Keratinocyte (primary cell): ENCODE results near the gene PPP4R4. TPM values are rescaled to one million over a fixed set of nuclear protein-coding genes. Genes with fewer than 3 reads are reported as not detected.
A peak's percentile ranks its signal among the peaks of the same experiment; 100 is the strongest.

Experiments used
- DNase-seq: peaks from one replicate; pipeline ENCODE4 v3.0.0-alpha.2; 2011; ENCODE audit warnings: low read depth, missing footprints, low spot score
- FAIRE-seq: peaks from 2 replicates; lab custom pipeline; 2011; peaks lifted over from hg19 to GRCh38; lab: Jason Lieb, UNC
- H2AFZ ChIP-seq: 2 replicates; pipeline ENCODE4 v1.6.0; 2012; ENCODE audit warnings: low read length, control low read depth, inconsistent platforms; ENCODE audit not compliant: control insufficient read depth
- H3K27ac ChIP-seq: 2 replicates; pipeline ENCODE4 v1.5.1; 2011; ENCODE audit warnings: low read length; ENCODE audit not compliant: control insufficient read depth, insufficient read depth
- H3K27me3 ChIP-seq: 3 replicates; pipeline ENCODE4 v1.6.0; 2011; ENCODE audit warnings: low read length; ENCODE audit not compliant: control insufficient read depth, insufficient read depth; ENCODE audit errors: extremely low read depth
- H3K36me3 ChIP-seq, 2 experiments: 2 replicates in 1 of 2; 3 replicates in 1 of 2; pipeline ENCODE4 v1.5.1; 2011; ENCODE audit warnings: low read length in 2 of 2, mild to moderate bottlenecking in 1 of 2; ENCODE audit not compliant: control insufficient read depth in 2 of 2, insufficient read depth in 2 of 2; ENCODE audit errors: extremely low read depth in 1 of 2
- H3K4me1 ChIP-seq: 3 replicates; pipeline ENCODE4 v1.5.1; 2011; ENCODE audit warnings: low read length; ENCODE audit not compliant: control insufficient read depth, insufficient read depth; ENCODE audit errors: extremely low read depth
- H3K4me2 ChIP-seq: 3 replicates; pipeline ENCODE4 v1.6.0; 2011; ENCODE audit warnings: low read depth, low read length; ENCODE audit not compliant: control insufficient read depth, insufficient read depth; ENCODE audit errors: extremely low read depth
- H3K4me3 ChIP-seq, 3 experiments: fragments of 200-600 bp in 1 of 3; sonication (generic) in 1 of 3; 2 replicates in 2 of 3; 3 replicates in 1 of 3; pipeline ENCODE4 v1.5.1; 2011 to 2016; ENCODE audit warnings: low read length in 3 of 3, mild to moderate bottlenecking in 3 of 3, control low read depth in 2 of 3, inconsistent platforms in 1 of 3, low read depth in 1 of 3, mixed read lengths in 1 of 3, mixed run types in 1 of 3, moderate library complexity in 1 of 3; ENCODE audit not compliant: control insufficient read depth in 2 of 3, insufficient read depth in 2 of 3; ENCODE audit errors: extremely low read depth in 1 of 3
- H3K79me2 ChIP-seq: 2 replicates; pipeline ENCODE4 v1.6.0; 2012; ENCODE audit warnings: low read length; ENCODE audit not compliant: control insufficient read depth, insufficient read depth
- H3K9ac ChIP-seq: 3 replicates; pipeline ENCODE4 v1.6.0; 2011; ENCODE audit warnings: low read length; ENCODE audit not compliant: control insufficient read depth, insufficient read depth; ENCODE audit errors: extremely low read depth
- H3K9me1 ChIP-seq: 3 replicates; pipeline ENCODE4 v1.6.0; 2011; ENCODE audit warnings: low read length; ENCODE audit not compliant: control insufficient read depth, insufficient read depth; ENCODE audit errors: extremely low read depth
- H3K9me3 ChIP-seq: 2 replicates; pipeline ENCODE4 v1.5.1; 2012; ENCODE audit warnings: low read depth, low read length; ENCODE audit not compliant: control insufficient read depth
- H4K20me1 ChIP-seq: 3 replicates; pipeline ENCODE4 v1.6.0; 2011; ENCODE audit warnings: low read length; ENCODE audit not compliant: control insufficient read depth, insufficient read depth; ENCODE audit errors: extremely low read depth
- EZH2 ChIP-seq: IDR thresholded peaks from one replicate; pipeline ENCODE4 v1.6.1; 2012; ENCODE audit warnings: inconsistent platforms, mild to moderate bottlenecking, low read length, moderate library complexity
- dilution Hi-C: fragments of 300-500 bp; cut with MboI; formaldehyde crosslinking; loops from one replicate; pipeline ENCODE4 v1.7.0; 2020; ENCODE audit warnings: low sequenced_read_pairs; ENCODE audit not compliant: extremely low pct_ligation_motif_present
- polyA plus RNA-seq, 5 experiments: library from polyadenylated mRNA; depleted of rRNA in 3 of 5; stranded (reverse) in 3 of 5; stranded (forward) in 1 of 5; unstranded in 1 of 5; fragments of >200 nt; gene quantifications; 1 replicate in 1 of 5; 2 replicates in 3 of 5; 3 replicates in 1 of 5; pipeline versions ENCODE4 v1.2.1 to v1.2.3, GENCODE V29; 2011 to 2012; ENCODE audit warnings: missing spikeins in 2 of 5, low read depth in 1 of 5, low replicate concordance in 1 of 5
- TF ChIP-seq, protein P1 (sequence below), 3 experiments: IDR thresholded peaks in 1 of 3; conservative IDR thresholded peaks in 1 of 3; optimal IDR thresholded peaks in 1 of 3; 2 replicates in 2 of 3; 3 replicates in 1 of 3; pipeline versions ENCODE3 to v1.5.1; 2011; ENCODE audit warnings: low read length in 3 of 3, mild to moderate bottlenecking in 3 of 3, moderate library complexity in 2 of 3, control low read depth in 1 of 3, inconsistent platforms in 1 of 3; ENCODE audit not compliant: insufficient read depth in 2 of 3; ENCODE audit errors: extremely low read depth in 1 of 3

Gene PPP4R4
- polyA plus RNA-seq, 1 donor (not counting 4 experiments of a cell fraction or from before 2014, with no cell fraction given), result 9.0 TPM

DNA sequence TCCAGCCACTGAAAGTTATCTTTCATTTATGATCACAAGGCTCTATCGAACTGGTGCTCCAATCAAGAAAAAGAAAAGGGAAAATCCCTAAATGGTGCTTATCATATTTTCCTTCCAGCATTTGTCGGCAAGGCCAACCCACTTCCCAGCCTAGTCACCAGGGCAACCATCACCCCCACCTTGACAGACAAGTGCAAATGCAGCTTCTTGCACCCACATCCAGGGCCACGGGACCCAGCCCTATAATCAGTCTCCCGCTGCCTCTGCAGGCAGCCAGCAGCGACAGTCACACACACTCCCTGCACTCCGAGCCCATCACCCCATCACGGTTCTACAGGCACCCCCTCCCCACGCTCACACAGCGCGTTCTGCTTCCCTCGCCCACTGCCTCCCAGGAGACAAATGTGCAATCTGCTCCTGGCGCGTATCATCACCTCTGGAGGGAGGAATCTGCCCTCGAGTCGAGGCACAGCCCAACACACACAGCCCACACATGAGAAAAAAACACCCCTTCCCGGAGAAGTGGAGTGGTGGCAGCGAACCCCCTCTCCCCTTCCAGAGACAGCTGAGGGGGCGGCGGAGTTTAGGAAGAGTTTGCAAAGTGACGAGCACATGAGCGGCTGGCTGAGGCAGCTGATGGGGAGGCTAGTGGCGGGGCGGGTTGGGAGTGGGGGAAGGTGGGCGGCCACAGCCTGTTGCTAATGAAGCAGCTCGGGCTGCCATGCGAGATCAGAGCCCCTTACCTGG is 9.3 kb upstream of the PPP4R4 start:
- Histone ChIP-seq H2AFZ (peak overlapping the region; percentile 7), H3K79me2 (no peaks in the 10 kb centered on the region), H3K9ac (no peak overlapping the region), H3K9me1 (no peaks in the 10 kb centered on the region), H4K20me1 (no peaks in the 10 kb centered on the region), H3K4me2 (no peak overlapping the region), H3K27me3 (peaks cover 9% of the 10 kb centered on the region), H3K4me3 (no peak overlapping the region), H3K36me3 (no peaks in the 10 kb centered on the region), H3K4me1 (no peaks in the 10 kb centered on the region), H3K9me3 (no peaks in the 10 kb centered on the region), H3K27ac (no peak overlapping the region)
- no peak for TF ChIP-seq EZH2
- TF ChIP-seq, protein P1, sequence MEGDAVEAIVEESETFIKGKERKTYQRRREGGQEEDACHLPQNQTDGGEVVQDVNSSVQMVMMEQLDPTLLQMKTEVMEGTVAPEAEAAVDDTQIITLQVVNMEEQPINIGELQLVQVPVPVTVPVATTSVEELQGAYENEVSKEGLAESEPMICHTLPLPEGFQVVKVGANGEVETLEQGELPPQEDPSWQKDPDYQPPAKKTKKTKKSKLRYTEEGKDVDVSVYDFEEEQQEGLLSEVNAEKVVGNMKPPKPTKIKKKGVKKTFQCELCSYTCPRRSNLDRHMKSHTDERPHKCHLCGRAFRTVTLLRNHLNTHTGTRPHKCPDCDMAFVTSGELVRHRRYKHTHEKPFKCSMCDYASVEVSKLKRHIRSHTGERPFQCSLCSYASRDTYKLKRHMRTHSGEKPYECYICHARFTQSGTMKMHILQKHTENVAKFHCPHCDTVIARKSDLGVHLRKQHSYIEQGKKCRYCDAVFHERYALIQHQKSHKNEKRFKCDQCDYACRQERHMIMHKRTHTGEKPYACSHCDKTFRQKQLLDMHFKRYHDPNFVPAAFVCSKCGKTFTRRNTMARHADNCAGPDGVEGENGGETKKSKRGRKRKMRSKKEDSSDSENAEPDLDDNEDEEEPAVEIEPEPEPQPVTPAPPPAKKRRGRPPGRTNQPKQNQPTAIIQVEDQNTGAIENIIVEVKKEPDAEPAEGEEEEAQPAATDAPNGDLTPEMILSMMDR (optimal IDR thresholded peaks at IDR 0.05 in 1 of 3, IDR thresholded peaks at IDR 0.05 in 1 of 3, conservative IDR thresholded peaks at IDR 0.05 in 1 of 3; ENCODE audit: extremely low read depth in 1 of 3, insufficient read depth in 2 of 3, low read length in 3 of 3), result no peak
- DNase-seq (no peak), FAIRE-seq (no peak)
- dilution Hi-C loops, result no loop called here

DNA sequence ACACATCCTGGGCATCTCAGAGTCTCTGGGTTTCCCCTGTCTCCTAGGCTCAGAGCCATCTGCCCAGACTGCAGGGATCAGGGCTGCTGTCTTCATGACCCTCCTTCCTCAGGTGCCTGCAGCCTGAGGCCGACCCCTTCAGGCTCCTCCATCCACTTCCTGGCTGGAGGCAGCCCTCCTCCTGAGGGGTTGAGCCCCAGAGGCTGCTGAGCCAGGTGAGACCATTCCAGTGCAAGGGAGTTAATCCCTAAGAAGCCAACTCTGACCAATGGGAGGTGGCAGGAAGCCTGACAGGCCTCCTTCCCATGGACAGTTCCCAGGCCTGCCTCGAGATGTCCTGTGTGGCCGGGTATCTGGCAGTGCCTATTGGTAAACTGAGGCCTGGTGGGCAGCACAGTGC is 8.4 kb upstream of the PPP4R4 start:
- Histone ChIP-seq H3K4me1 (peaks cover under 1% of the 10 kb centered on the region), H3K79me2 (no peaks in the 10 kb centered on the region), H3K36me3 (no peaks in the 10 kb centered on the region), H3K4me3 (no peak overlapping the region), H4K20me1 (no peaks in the 10 kb centered on the region), H3K4me2 (no peak overlapping the region), H3K27me3 (peaks cover 9% of the 10 kb centered on the region), H3K27ac (no peak overlapping the region), H3K9ac (no peak overlapping the region), H3K9me3 (no peaks in the 10 kb centered on the region), H2AFZ (no peak overlapping the region), H3K9me1 (no peaks in the 10 kb centered on the region)
- dilution Hi-C loops, result no loop called here
- TF ChIP-seq EZH2, result no peak
- TF ChIP-seq, protein P1 (optimal IDR thresholded peaks at IDR 0.05 in 1 of 3, IDR thresholded peaks at IDR 0.05 in 1 of 3, conservative IDR thresholded peaks at IDR 0.05 in 1 of 3; ENCODE audit: extremely low read depth in 1 of 3, insufficient read depth in 2 of 3, low read length in 3 of 3), result no peak
- FAIRE-seq, result no peak
- no peak for DNase-seq
